ENCODE data around the gene PLPP3. TPM values are rescaled to one million over a fixed set of nuclear protein-coding genes. Genes with fewer than 3 reads are reported as not detected.

Gene PLPP3
- total RNA-seq, 1 experiment from 2014 or later, result 26.7 TPM

DNA sequence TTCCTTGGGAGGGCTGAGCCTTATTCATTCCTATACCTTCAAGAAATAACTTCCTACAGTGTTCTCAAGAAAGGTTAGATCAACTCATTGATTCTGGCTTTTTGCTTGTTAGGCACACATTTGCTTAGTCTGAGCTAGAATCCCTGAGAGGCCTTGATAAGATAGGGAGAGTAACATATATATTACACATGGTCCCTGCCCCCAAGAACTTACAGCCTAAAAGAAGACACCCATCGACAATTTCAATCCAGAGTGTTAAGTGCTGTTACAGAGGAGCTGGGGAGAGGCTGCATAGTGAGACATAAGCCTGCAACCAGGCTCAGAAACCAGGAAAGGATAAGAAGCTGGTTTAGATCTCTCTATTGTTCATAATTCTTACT lies 68.7 kb downstream of the PLPP3 start:
- Histone ChIP-seq H3K4me2 (ENCODE audit: insufficient read depth, insufficient read length, low read length) (no peak overlapping the region), H3K27me3 (ENCODE audit: insufficient read depth, low read length) (no peaks in the 10 kb centered on the region), H2BK20ac (ENCODE audit: low read depth, low read length, poor library complexity, severe bottlenecking) (no peak overlapping the region), H4K5ac (ENCODE audit: insufficient read length, low read depth, low read length) (no peak overlapping the region), H3K9ac (ENCODE audit: extremely low read depth, insufficient read length, low read length) (no peak overlapping the region), H3K4ac (ENCODE audit: low read depth, low read length) (no peak overlapping the region), H3K23me2 (ENCODE audit: insufficient read length, low read depth, low read length, poor library complexity, severe bottlenecking) (no peaks in the 10 kb centered on the region), H2BK15ac (ENCODE audit: low read depth, low read length) (no peak overlapping the region), H3K79me2 (ENCODE audit: insufficient read depth, low read length) (no peaks in the 10 kb centered on the region), H3K18ac (ENCODE audit: insufficient read length, low read depth, low read length) (no peak overlapping the region), H3K4me1 (ENCODE audit: insufficient read depth, low read length) (peaks cover 9% of the 10 kb centered on the region; the same call in 1 of the 2 replicates), H3K27ac (ENCODE audit: insufficient read length, low read depth, low read length) (no peak overlapping the region), H3T11ph (ENCODE audit: low read length) (no peak overlapping the region), H2BK120ac (ENCODE audit: low read depth, low read length, poor library complexity, severe bottlenecking) (no peak overlapping the region), H2BK5ac (ENCODE audit: insufficient read length, low read length) (no peak overlapping the region), H3K14ac (ENCODE audit: insufficient read depth, low read length) (no peak overlapping the region), H3K56ac (ENCODE audit: insufficient read length, low read depth, low read length) (no peak overlapping the region), H4K20me1 (ENCODE audit: control insufficient read depth, insufficient read depth, insufficient read length) (no peaks in the 10 kb centered on the region), H4K91ac (ENCODE audit: insufficient read length, low read depth, low read length) (no peak overlapping the region), H3K79me1 (ENCODE audit: insufficient read depth, low read depth, low read length, poor library complexity, severe bottlenecking) (no peaks in the 10 kb centered on the region), H3K9me3 (ENCODE audit: control insufficient read depth, low read depth, low read length) (no peaks in the 10 kb centered on the region), H2BK12ac (ENCODE audit: insufficient read length, low read depth, low read length) (no peak overlapping the region), H4K8ac (replicated peaks; ENCODE audit: insufficient read length, low read depth, low read length) (no peak overlapping the region), H2AFZ (ENCODE audit: low read length) (no peak overlapping the region), H3K23ac (ENCODE audit: insufficient read length, low read depth, low read length) (no peak overlapping the region), H2AK5ac (ENCODE audit: insufficient read length, low read length) (no peak overlapping the region)
- H3K27me3 Mint-ChIP-seq (ENCODE audit: low read depth), result no peaks in the 10 kb centered on the region
- peaks cover 42 to 50% of the 10 kb centered on the region in 2 experiments for H3K4me1 Mint-ChIP-seq
- H3K27ac Mint-ChIP-seq, result peak overlapping the region; percentile 62 to 91 (median 72); a peak in 5 of 7 replicates
- TF ChIP-seq, protein P1, sequence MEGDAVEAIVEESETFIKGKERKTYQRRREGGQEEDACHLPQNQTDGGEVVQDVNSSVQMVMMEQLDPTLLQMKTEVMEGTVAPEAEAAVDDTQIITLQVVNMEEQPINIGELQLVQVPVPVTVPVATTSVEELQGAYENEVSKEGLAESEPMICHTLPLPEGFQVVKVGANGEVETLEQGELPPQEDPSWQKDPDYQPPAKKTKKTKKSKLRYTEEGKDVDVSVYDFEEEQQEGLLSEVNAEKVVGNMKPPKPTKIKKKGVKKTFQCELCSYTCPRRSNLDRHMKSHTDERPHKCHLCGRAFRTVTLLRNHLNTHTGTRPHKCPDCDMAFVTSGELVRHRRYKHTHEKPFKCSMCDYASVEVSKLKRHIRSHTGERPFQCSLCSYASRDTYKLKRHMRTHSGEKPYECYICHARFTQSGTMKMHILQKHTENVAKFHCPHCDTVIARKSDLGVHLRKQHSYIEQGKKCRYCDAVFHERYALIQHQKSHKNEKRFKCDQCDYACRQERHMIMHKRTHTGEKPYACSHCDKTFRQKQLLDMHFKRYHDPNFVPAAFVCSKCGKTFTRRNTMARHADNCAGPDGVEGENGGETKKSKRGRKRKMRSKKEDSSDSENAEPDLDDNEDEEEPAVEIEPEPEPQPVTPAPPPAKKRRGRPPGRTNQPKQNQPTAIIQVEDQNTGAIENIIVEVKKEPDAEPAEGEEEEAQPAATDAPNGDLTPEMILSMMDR (conservative IDR thresholded peaks at IDR 0.05), result no peak
- no CpG with 5 or more reads among the region's 1 CpG for WGBS (ENCODE audit: extremely low coverage, insufficient read length, low lambda C conversion rate)
- DNase-seq, result no peak
- H3K4me3 Mint-ChIP-seq, result no peak overlapping the region
- peaks cover 40 to 76% (median 65%) of the 10 kb centered on the region in 3 experiments; a peak in 6 of 7 replicates for H3K36me3 Mint-ChIP-seq (ENCODE audit: insufficient read depth in 1 of 3, low read depth in 3 of 3)
- H3K9me3 Mint-ChIP-seq, result no peaks in the 10 kb centered on the region

All from H9 (cell line).